RWPE1 (cell line): ENCODE results near the gene PLCB4.

ENCODE experiments used
- CTCF ChIA-PET: fragments of 350-600 bp; sonication (Branson Sonifier 250); formaldehyde crosslinking; extraction: SDS; loops from one replicate; lab custom pipeline; 2021; lab: Yijun Ruan, JAX
- POLR2A ChIA-PET: fragments of 400-600 bp; formaldehyde crosslinking; extraction: SDS; loops from one replicate; lab custom pipeline; 2020; ENCODE audit warnings: antibody characterized with exemption; ENCODE audit not compliant: low non-redundant PET; lab: Yijun Ruan, JAX
- DNase-seq: peaks from one replicate; pipeline ENCODE4 v3.0.0; 2012; ENCODE audit warnings: low spot score
- H3K27ac ChIP-seq: fragments of 450-650 bp; 2 replicates; pipeline ENCODE4 v1.5.1; 2017
- TF ChIP-seq, protein P1 (sequence below): fragments of 450-650 bp; conservative IDR thresholded peaks from 2 replicates; pipeline ENCODE4 v1.5.1; 2017; ENCODE audit warnings: low read depth, mild to moderate bottlenecking

PLCB4 gene

DNA sequence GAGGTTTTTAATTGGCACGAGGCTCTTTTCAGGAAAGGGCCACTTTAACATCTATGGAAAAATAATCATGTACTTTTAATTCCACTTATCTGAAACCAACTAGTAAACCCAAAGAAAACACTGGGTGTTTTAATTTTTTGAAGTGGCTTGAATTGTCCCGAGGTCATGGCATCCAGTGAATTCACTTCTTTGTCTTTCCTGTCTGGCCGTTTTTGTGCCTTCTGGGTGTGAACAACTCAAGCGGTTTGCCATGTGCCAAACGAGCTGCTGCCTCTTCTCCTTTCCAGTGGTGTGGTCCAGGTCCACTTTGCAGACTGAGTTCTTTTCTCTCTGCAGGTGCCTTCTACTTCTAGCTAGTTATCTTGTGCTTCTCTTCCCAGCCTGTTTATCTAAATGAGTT, 117.5 kb downstream of the PLCB4 start:
- DNase-seq: no peak
- TF ChIP-seq, protein P1, sequence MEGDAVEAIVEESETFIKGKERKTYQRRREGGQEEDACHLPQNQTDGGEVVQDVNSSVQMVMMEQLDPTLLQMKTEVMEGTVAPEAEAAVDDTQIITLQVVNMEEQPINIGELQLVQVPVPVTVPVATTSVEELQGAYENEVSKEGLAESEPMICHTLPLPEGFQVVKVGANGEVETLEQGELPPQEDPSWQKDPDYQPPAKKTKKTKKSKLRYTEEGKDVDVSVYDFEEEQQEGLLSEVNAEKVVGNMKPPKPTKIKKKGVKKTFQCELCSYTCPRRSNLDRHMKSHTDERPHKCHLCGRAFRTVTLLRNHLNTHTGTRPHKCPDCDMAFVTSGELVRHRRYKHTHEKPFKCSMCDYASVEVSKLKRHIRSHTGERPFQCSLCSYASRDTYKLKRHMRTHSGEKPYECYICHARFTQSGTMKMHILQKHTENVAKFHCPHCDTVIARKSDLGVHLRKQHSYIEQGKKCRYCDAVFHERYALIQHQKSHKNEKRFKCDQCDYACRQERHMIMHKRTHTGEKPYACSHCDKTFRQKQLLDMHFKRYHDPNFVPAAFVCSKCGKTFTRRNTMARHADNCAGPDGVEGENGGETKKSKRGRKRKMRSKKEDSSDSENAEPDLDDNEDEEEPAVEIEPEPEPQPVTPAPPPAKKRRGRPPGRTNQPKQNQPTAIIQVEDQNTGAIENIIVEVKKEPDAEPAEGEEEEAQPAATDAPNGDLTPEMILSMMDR: no peak
- no peak overlapping the region for H3K27ac ChIP-seq
- CTCF ChIA-PET: interaction anchor here (0.6 kb wide), 1 partner anchor 39 kb away, joined by 3 read pairs; no protein-coding TSS in a partner anchor
- POLR2A ChIA-PET: no interaction called here

DNA sequence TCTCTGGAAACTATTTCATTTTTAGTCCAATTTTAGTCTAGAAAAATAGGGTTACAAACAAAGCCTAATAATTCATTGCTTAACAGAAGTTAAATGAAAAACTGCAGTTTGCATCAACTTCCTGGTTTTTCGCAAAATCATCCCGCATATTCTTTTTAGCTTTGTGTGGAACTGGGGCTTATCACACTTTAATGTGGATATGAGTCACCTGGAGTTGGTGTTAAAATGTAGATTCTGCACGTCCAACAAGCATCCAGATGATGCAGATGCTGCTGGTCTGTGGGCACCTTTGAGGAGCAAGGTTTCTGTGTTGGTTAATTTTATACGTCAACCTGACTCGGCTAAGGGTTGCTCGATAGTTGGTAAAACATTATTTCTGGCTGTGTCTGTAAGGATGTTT, 126.1 kb downstream of the PLCB4 start:
- ChIA-PET POLR2A (no interaction called here), CTCF (no interaction called here)
- no peak overlapping the region for H3K27ac ChIP-seq
- DNase-seq: no peak
- TF ChIP-seq, protein P1: no peak

DNA sequence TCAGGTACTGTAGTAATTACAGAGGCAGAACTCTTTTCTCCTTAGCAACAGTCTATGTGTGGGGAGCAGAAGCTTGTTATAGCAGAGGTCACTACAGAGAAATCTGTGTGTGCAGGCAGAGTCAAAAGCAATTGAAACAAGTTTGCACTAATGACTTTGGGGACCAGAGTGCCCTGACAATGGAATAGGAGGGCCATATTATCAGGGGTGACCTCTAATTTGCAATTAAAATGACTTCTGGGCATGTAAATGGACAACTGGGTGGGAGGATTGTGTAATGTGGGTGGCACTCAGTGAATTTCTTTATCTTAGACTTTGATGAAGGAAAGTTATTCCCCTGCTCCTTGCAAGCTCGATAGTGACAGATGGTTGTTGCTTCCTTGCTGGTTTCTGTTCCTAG, 127.2 kb downstream of the PLCB4 start:
- no peak for DNase-seq
- CTCF ChIA-PET: no interaction called here
- POLR2A ChIA-PET: no interaction called here
- TF ChIP-seq, protein P1: no peak
- no peak overlapping the region for H3K27ac ChIP-seq

DNA sequence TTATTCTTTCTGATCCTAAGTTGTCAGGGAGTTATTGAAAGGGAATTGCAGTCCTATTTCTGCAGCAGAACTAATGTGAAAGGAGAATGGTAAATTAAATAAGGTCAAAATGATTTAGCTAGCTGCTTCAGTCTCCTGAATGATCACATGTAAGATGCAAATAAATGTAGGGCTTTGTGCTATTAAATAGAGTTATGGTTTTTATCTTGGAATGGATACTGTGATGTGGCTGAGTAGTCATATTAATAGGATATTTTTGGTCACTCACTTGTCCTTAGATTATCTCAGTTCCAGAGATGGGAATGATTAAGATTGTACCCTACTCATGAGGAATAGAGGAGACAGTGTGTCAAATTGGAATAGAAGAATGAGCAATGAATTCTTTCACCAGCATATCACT, 129.6 kb downstream of the PLCB4 start:
- POLR2A ChIA-PET: no interaction called here
- TF ChIP-seq, protein P1: no peak
- CTCF ChIA-PET: interaction anchor here (0.7 kb wide), 1 partner anchor 15 kb away, joined by 5 read pairs; no protein-coding TSS in a partner anchor

DNA sequence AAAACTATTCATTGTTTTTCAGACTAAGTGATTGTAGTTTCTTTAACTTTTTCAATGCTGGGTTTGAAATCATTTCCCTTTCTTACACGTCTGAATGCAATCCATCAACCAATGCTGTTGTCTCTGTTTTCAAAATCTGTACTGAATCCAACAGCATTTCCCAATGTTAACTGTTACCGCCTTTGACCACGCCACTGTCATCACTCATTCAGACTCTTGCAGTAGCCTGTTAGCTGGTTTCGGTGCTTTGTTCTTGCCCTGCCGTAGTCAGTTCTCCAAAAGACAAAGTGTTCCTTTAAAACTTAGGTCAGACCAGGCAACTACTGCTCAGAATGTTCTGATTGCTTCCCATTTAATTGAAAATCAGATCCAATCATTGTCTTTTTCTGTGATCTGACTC, 131.3 kb downstream of the PLCB4 start:
- POLR2A ChIA-PET: no interaction called here
- no peak for DNase-seq
- no peak overlapping the region for H3K27ac ChIP-seq
- CTCF ChIA-PET: no interaction called here
- TF ChIP-seq, protein P1: no peak

More for the DNA sequence above, 129.6 kb downstream of the PLCB4 start:
- no peak overlapping the region for H3K27ac ChIP-seq
- DNase-seq: no peak

DNA sequence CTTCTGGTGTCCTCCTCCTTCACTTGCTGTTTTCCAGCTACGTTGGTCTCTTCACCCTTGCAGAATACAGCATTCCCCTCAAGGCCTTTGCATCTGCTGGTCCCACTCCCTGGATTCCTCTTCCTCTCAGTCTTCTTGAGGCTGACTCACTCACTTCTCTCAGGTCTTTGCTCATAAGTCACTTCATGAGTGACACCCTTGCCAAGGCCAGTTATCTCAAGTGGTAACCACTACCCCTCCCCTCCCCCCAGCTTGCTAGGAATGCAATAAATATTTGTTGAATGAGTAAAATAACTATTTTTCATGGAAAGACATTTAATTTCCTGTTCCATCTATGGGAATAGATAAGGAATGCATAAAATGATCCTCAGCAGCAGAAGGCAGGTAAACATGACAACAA, 131.7 kb downstream of the PLCB4 start:
- CTCF ChIA-PET: no interaction called here
- DNase-seq: peak; percentile 51
- TF ChIP-seq, protein P1: no peak
- POLR2A ChIA-PET: no interaction called here
- no peak overlapping the region for H3K27ac ChIP-seq
